ENCODE measurements around the gene GALNT11.
"Not testable (repeated sequence)": the region's sequence is repeated elsewhere in the genome, so short reads cannot be mapped to it uniquely, and the experiment has no call there.

The GALNT11 gene

GRCh38 chr7:152075379-152075778 lies 49.9 kb downstream of the GALNT11 start:
- not testable (repeated sequence) for DNase-seq (ENCODE audit: low spot score)

- peak; percentile 20 for DNase-seq (ENCODE audit: low spot score)
Measured at GRCh38 chr7:152076324-152076821, 50.9 kb downstream of the GALNT11 start.

GRCh38 chr7:152076940-152077933 lies 51.8 kb downstream of the GALNT11 start:
- DNase-seq (ENCODE audit: low spot score) = no peak

GRCh38 chr7:152078025-152078424 lies 52.6 kb downstream of the GALNT11 start:
- no peak for DNase-seq (ENCODE audit: low spot score)

- DNase-seq (ENCODE audit: low spot score) = no peak
Measured at GRCh38 chr7:152078786-152079185, 53.3 kb downstream of the GALNT11 start.

GRCh38 chr7:152081088-152081487 lies 55.6 kb downstream of the GALNT11 start:
- no peak for DNase-seq (ENCODE audit: low spot score)

- DNase-seq (ENCODE audit: low spot score) = not testable (repeated sequence)
Measured at GRCh38 chr7:152082073-152082721, 56.7 kb downstream of the GALNT11 start.

GRCh38 chr7:152085131-152085530 lies 59.7 kb downstream of the GALNT11 start:
- no peak for DNase-seq (ENCODE audit: low spot score)

- no peak for DNase-seq (ENCODE audit: low spot score)
Measured at GRCh38 chr7:152086513-152086912, 61.0 kb downstream of the GALNT11 start.

- DNase-seq (ENCODE audit: low spot score) = no peak
Measured at GRCh38 chr7:152089183-152089582, 63.7 kb downstream of the GALNT11 start.

GRCh38 chr7:152090747-152091146 lies 65.3 kb downstream of the GALNT11 start:
- no peak for DNase-seq (ENCODE audit: low spot score)

GRCh38 chr7:152093717-152094116 lies 68.2 kb downstream of the GALNT11 start:
- DNase-seq (ENCODE audit: low spot score) = no peak

GRCh38 chr7:152095771-152096170 lies 70.3 kb downstream of the GALNT11 start:
- DNase-seq (ENCODE audit: low spot score) = no peak

- DNase-seq (ENCODE audit: low spot score) = no peak
Measured at GRCh38 chr7:152097330-152097729, 71.9 kb downstream of the GALNT11 start.

- DNase-seq (ENCODE audit: low spot score) = no peak
Measured at GRCh38 chr7:152103066-152103465, 77.6 kb downstream of the GALNT11 start.

GRCh38 chr7:152103691-152104090 lies 78.2 kb downstream of the GALNT11 start:
- DNase-seq (ENCODE audit: low spot score) = no peak

GRCh38 chr7:152105205-152105604 lies 79.7 kb downstream of the GALNT11 start:
- no peak for DNase-seq (ENCODE audit: low spot score)

GRCh38 chr7:152106990-152107389 lies 81.5 kb downstream of the GALNT11 start:
- DNase-seq (ENCODE audit: low spot score) = no peak

- no peak for DNase-seq (ENCODE audit: low spot score)
Measured at GRCh38 chr7:152107945-152108344, 82.5 kb downstream of the GALNT11 start.

- no peak for DNase-seq (ENCODE audit: low spot score)
Measured at GRCh38 chr7:152108359-152108758, 82.9 kb downstream of the GALNT11 start.

- no peak for DNase-seq (ENCODE audit: low spot score)
Measured at GRCh38 chr7:152112829-152113228, 87.4 kb downstream of the GALNT11 start.

- DNase-seq (ENCODE audit: low spot score) = no peak
Measured at GRCh38 chr7:152115021-152115718, 89.7 kb downstream of the GALNT11 start.
